TTC549 (cell line): ENCODE measurements around the gene CREB3L1.
"Not testable (repeated sequence)": the region's sequence is repeated elsewhere in the genome, so short reads cannot be mapped to it uniquely, and the experiment has no call there.

Experiments used
- FAIRE-seq: peaks from 2 replicates; lab custom pipeline; 2012; peaks lifted over from hg19 to GRCh38; lab: Jason Lieb, UNC

Gene CREB3L1

DNA sequence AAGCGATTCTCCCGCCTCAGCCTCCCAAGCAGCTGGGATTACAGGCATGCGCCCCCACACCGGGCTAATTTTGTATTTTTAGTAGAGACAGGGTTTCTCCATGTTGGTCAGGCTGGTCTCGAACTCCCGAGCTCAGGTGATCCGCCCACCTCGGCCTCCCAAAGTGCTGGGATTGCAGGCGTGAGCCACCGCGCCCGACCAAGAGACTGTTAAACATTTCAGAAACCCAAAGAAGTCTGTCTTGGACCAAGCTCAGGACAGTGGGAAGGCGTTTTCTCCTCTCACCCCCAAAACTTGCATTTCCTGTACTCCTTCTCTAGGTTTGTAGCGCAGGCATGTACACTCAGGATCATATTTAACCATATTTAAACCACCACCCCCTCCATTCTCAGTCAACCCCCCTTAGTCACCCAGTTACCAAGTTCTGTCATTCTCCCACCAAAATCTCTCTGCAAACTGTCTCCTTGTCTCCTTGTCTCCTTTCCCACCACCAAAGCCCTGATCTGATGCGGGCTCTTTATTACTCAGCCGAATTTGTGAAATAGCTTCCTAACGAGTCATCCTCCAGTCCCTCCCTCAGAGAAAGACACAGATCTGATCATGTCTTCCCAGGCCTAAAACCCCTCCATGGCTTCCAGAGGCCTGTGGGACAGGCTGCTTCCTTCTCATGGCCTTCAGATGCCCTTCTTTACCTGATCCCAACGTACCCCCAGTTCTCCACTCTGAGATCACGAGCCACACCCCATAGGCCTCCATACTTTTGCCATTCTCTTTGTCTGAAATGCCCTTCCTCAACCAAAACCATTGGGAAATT is 29.0 kb upstream of the CREB3L1 start:
- FAIRE-seq: no peak

DNA sequence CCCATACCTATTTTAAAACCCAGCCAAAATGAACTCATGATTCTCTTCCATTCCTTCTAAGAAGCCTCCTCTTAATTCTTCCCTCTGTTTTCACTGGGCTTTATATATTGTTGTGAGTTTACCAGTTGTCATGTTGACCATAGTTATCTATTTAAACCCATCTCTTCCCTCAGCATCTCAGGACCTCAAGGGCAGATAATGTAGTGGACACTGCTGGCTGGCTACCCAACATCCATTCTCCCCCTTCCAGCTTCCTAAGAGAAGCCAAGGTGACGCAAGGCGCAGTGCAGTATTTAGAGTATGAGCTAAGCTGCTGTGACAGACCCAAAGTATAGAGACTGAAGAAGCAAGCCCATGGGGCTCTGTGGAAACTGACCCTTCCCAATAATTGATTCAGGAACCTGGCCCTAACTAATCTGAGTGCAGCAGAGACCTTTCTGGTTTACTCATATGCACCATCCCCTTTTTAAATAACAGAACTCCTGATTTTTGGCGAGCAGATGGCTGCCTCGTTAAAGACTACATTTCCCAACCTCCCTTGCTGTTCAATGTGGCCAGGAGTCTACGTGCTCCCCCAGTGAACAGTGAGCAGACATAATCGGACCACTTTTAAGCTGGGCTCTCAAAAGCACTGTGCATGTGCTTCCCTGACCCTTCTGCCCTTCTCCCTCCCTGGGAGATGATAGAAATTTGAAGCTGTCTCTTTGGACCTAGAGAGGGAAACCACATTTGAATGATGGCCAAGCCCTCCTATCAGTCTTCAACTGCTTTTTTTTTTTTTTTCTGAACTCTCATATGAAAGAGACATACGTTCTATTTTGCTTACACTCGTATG is 28.1 kb upstream of the CREB3L1 start:
- FAIRE-seq: no peak

DNA sequence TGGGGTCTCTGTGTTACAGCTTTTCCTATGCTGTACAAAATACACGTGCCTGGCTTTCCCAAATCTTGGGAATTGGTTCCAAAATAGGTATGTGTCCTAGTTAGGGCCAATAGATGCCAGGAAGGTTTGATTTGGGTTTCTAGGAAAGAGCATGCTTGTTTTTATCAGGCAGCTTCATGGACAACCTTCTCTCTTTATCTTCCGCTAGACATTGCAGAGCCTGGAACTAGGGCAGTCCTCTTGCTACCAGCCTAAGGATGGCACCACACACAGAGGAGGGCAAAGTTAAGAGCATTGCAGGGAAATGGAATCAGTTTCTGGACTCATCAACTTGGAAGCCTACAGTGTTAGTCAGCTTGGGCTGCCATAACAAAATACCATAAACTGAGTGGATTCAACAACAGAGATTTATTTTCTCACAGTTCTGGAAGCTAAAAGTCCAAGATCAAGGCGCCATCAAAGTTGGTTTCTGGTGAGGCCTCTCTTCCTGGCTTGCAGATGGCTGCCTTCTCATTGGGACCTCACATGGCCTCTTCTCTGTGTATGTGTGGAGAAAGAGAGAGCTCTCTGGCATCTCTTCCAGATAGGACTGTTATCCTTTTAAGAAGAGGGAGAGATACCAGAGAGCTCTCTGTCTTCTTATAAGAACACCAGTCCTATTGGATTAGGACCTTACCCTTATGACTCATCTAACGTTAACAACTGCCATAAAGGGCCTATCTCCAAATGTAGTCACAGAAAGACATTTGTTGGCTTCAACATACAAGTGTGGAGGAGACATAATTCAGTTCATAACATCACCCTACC is 27.3 kb upstream of the CREB3L1 start:
- no peak for FAIRE-seq

- FAIRE-seq: no peak
Measured at GRCh38 chr11:46250745-46251052, 26.8 kb upstream of the CREB3L1 start.

- FAIRE-seq: no peak
Measured at GRCh38 chr11:46251954-46252353, 25.5 kb upstream of the CREB3L1 start.

- FAIRE-seq: no peak
Measured at GRCh38 chr11:46252373-46252914, 25.0 kb upstream of the CREB3L1 start.

- FAIRE-seq: no peak
Measured at GRCh38 chr11:46253258-46254132, 24.0 kb upstream of the CREB3L1 start.

GRCh38 chr11:46254133-46254491 is 23.4 kb upstream of the CREB3L1 start:
- no peak for FAIRE-seq

DNA sequence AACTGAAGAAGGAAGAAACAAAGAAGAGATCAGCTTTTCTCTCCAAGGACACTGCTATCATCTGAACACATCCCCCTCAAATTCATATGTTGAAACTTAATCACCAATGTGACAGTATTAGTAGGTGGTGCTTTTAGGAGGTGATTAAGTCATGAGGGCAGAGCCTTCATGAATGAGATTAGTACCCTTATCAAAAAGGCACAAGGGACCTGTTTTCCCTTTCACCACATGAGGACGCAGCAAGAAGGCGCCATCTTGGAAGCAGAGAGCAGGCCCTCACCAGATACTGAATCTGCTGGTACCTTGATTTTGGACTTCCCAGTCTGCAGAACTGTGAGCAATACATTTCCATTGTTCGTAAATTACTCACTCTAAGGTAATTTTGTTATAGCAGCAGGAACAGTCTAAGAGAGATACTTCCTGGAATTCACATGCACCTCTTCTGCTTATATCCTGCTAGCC is 20.9 kb upstream of the CREB3L1 start:
- FAIRE-seq: no peak

GRCh38 chr11:46259347-46259746 is 18.1 kb upstream of the CREB3L1 start:
- FAIRE-seq: not testable (repeated sequence)

DNA sequence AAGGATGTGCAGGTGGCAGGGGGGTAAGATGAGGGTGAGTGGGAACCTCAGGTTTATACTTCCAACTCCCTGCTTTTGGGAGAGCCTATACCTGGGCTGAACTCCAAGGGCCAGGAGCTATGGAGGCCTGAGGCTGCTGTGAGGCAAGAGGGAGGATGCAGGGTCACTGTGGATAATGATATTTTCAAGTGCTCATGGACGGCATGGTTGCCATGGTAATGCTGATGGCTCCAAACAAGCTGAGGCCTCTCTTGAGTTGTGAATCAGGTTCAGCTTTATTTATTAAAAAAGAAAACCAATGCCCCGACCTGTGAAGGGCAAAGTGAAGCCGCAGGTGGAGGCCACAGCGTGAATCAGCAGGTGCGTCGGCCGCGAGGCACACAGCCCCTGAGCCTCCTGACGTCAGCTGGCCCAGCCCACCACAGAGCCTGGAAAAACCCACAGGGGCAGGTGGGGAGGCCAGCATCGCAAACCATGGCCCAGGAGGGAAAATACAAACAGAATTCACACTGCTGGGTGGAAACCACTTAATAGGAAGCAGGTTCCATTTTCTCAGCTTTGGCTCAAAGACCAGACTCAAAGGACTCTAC is 17.4 kb upstream of the CREB3L1 start:
- FAIRE-seq: no peak

DNA sequence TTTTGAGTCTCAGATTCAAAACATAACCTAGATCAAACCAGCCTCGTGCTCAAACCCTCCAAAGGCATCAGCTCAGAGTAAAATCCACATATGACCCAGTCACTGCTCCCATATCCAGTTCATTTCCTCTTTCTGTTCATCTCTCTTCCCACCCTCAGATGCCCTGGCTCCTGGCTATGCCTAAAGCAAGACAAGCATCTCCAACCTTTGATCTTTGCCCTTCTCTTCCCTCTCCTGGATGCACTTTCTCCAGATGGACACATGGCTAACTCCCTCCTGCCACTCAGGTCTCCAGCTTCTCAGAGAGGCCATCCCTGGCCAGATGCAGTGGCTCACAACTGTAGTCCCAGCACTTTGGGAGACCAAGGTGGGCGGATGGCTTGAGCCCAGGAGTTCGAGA is 14.3 kb upstream of the CREB3L1 start:
- FAIRE-seq: no peak

GRCh38 chr11:46264030-46264429 is 13.4 kb upstream of the CREB3L1 start:
- FAIRE-seq: no peak

GRCh38 chr11:46264976-46265375 is 12.5 kb upstream of the CREB3L1 start:
- no peak for FAIRE-seq

GRCh38 chr11:46265764-46266163 is 11.7 kb upstream of the CREB3L1 start:
- no peak for FAIRE-seq

- FAIRE-seq: no peak
Measured at GRCh38 chr11:46267930-46268329, 9.5 kb upstream of the CREB3L1 start.

GRCh38 chr11:46270684-46271083 is 6.8 kb upstream of the CREB3L1 start:
- no peak for FAIRE-seq

- no peak for FAIRE-seq
Measured at GRCh38 chr11:46271407-46271806, 6.1 kb upstream of the CREB3L1 start.

GRCh38 chr11:46271875-46272815 is 5.3 kb upstream of the CREB3L1 start:
- no peak for FAIRE-seq
